Activated effector memory CD4-positive, alpha-beta T cell treated with Interleukin-2 at 50 U/mL for 16 hours (primary cell): ENCODE measurements around the gene POU4F2.
"Not testable (repeated sequence)": the region's sequence is repeated elsewhere in the genome, so short reads cannot be mapped to it uniquely, and the experiment has no call there.

Experiments
- DNase-seq: peaks from one replicate; pipeline ENCODE4 v3.0.0-alpha.2; 2020

The POU4F2 gene

GRCh38 chr4:146655521-146655856, 16.8 kb downstream of the POU4F2 start:
- DNase-seq = no peak

- DNase-seq = no peak
Observed at GRCh38 chr4:146661367-146661766, 22.7 kb downstream of the POU4F2 start.

- DNase-seq = not testable (repeated sequence)
Observed at GRCh38 chr4:146663968-146664311, 25.2 kb downstream of the POU4F2 start.

- no peak for DNase-seq
Observed at GRCh38 chr4:146674829-146675570, 36.3 kb downstream of the POU4F2 start.
